A549 (cell line): ENCODE measurements around the gene GNAS-AS1. TPM values are rescaled to one million over a fixed set of nuclear protein-coding genes. Genes with fewer than 3 reads are reported as not detected.
"Not testable (repeated sequence)": the region's sequence is repeated elsewhere in the genome, so short reads cannot be mapped to it uniquely, and the experiment has no call there.

ENCODE experiments used
- ATAC-seq, 2 experiments: fragments of 200-7000 bp in 1 of 2; fragments of >200 bp in 1 of 2; cut with Nextera tagmentation in 1 of 2; cut with Tn5 transposase in 1 of 2; 3 replicates each; pipeline versions ENCODE4 v1.8.0 to v1.9.1; 2018 to 2020; ENCODE audit warnings: mild to moderate bottlenecking in 1 of 2, moderate library complexity in 1 of 2
- CTCF ChIA-PET: fragments of 300-600 bp; sonication (Branson Sonifier 250); formaldehyde crosslinking; extraction: SDS; loops from one replicate; lab custom pipeline; 2021; ENCODE audit warnings: antibody characterized with exemption, inconsistent platforms; lab: Yijun Ruan, JAX
- POLR2A ChIA-PET: fragments of 350-600 bp; formaldehyde crosslinking; extraction: SDS; loops from one replicate; lab custom pipeline; 2021; ENCODE audit warnings: antibody characterized with exemption, inconsistent platforms; lab: Yijun Ruan, JAX
- DNase-seq, 2 experiments: peaks; one replicate each; pipeline versions ENCODE4 v3.0.0 to v3.0.0-alpha.2; 2011 to 2016; ENCODE audit warnings: low read depth in 1 of 2, low spot score in 1 of 2
- FAIRE-seq: peaks from 2 replicates; lab custom pipeline; 2011; peaks lifted over from hg19 to GRCh38; lab: Jason Lieb, UNC
- H3K27ac ChIP-seq, 2 experiments: fragments of >200 bp; sonication (Bioruptor Twin); formaldehyde crosslinking; 3 replicates each; pipeline ENCODE4 v1.5.1; 2016 to 2017
- H3K4me1 ChIP-seq: fragments of >200 bp; sonication (Bioruptor Twin); formaldehyde crosslinking; 3 replicates; pipeline ENCODE4 v1.6.1; 2016
- H3K4me2 ChIP-seq: fragments of >200 bp; sonication (Bioruptor Twin); formaldehyde crosslinking; 3 replicates; pipeline ENCODE4 v1.6.1; 2016
- H3K4me3 ChIP-seq: fragments of >200 bp; sonication (Bioruptor Twin); formaldehyde crosslinking; 3 replicates; pipeline ENCODE4 v1.5.1; 2016
- H3K9me3 ChIP-seq: fragments of >200 bp; sonication (Bioruptor Twin); formaldehyde crosslinking; 3 replicates; pipeline ENCODE4 v1.6.1; 2016
- EHF ChIP-seq: fragments of 250-450 bp; sonication (Bioruptor Pico); IDR thresholded peaks from 2 replicates; pipeline ENCODE4 v1.5.0; 2020; ENCODE audit warnings: mild to moderate bottlenecking
- EHMT2 ChIP-seq: fragments of 200-600 bp; sonication (generic); IDR thresholded peaks from 2 replicates; pipeline ENCODE4 v1.6.1; 2016; ENCODE audit warnings: antibody characterized with exemption, low read depth, mild to moderate bottlenecking, moderate library complexity
- FOXS1 ChIP-seq: fragments of 250-450 bp; sonication (Bioruptor Pico); IDR thresholded peaks from 2 replicates; pipeline ENCODE4 v1.5.0; 2020; ENCODE audit warnings: mild to moderate bottlenecking, moderate library complexity
- HDAC2 ChIP-seq: fragments of 200-600 bp; sonication (generic); IDR thresholded peaks from 2 replicates; pipeline ENCODE4 v1.6.1; 2016
- KDM5A ChIP-seq: fragments of 200-600 bp; sonication (generic); IDR thresholded peaks from 2 replicates; pipeline ENCODE4 v1.6.1; 2016; ENCODE audit warnings: antibody characterized with exemption, mild to moderate bottlenecking
- MAFK ChIP-seq: fragments of 450-650 bp; IDR thresholded peaks from 2 replicates; pipeline ENCODE4 v1.6.1; 2014; ENCODE audit not compliant: partially characterized antibody
- NR3C1 ChIP-seq: fragments of >200 bp; sonication (Bioruptor Twin); formaldehyde crosslinking; IDR thresholded peaks from 3 replicates; pipeline ENCODE4 v1.6.1; 2017
- RNF2 ChIP-seq: fragments of 200-600 bp; sonication (generic); IDR thresholded peaks from 2 replicates; pipeline ENCODE4 v1.6.1; 2016; ENCODE audit warnings: low read depth, mild to moderate bottlenecking, antibody characterized with exemption, moderate library complexity, borderline replicate concordance
- SMC3 ChIP-seq: fragments of >200 bp; sonication (Bioruptor Twin); formaldehyde crosslinking; IDR thresholded peaks from 3 replicates; pipeline ENCODE4 v1.6.1; 2018; ENCODE audit warnings: inconsistent platforms
- TP53 ChIP-seq: fragments of 250-450 bp; sonication (Bioruptor Pico); IDR thresholded peaks from 2 replicates; pipeline ENCODE4 v1.5.0; 2021; ENCODE audit warnings: mild to moderate bottlenecking, moderate library complexity
- WGBS: methylation state at CpG from one replicate; pipeline ENCODE4 v1.1.6; 2017; ENCODE audit errors: missing lambda C conversion rate; 5-methylcytosine and 5-hydroxymethylcytosine counted together
- polyA plus RNA-seq, 4 experiments: library from polyadenylated mRNA; depleted of rRNA in 3 of 4; stranded (reverse); fragments of >200 nt; fragmentation: RNase III in 1 of 4; extraction: RNeasy Plus Mini Kit Qiagen cat#74134 plus additional on column Dnase treatment in 1 of 4; gene quantifications; 2 replicates in 3 of 4; 3 replicates in 1 of 4; pipeline ENCODE4 v1.2.3, GENCODE V29; 2011 to 2017
- TF ChIP-seq, protein P1 (sequence below): fragments of 150-350 bp; IDR thresholded peaks from 2 replicates; pipeline ENCODE4 v1.6.1; 2014; ENCODE audit warnings: low read depth, mild to moderate bottlenecking, low read length

Gene GNAS-AS1
- polyA plus RNA-seq, 2 of the 4 experiments (the other 2 are of a cell fraction), result not detected

DNA sequence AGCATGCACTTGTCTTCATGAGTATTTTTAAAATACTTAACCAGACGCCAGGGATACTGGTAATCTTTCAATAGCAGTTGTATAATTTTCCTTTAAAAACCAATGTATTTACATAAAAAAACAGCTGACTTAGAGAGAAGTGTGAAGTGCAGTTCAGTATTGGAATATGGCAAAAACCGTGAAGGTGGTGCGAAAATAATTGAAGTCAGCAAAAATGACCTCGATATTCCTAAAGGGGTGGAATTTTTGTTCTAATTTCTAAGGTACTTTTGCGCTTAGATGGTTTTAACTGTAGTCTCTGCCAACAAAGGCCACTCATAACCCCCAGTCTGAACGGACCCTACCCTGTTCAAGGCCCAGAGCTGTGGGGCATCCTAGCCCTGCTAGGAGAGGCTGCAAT lies 25.3 kb downstream of the GNAS-AS1 start:
- no peak for ATAC-seq

DNA sequence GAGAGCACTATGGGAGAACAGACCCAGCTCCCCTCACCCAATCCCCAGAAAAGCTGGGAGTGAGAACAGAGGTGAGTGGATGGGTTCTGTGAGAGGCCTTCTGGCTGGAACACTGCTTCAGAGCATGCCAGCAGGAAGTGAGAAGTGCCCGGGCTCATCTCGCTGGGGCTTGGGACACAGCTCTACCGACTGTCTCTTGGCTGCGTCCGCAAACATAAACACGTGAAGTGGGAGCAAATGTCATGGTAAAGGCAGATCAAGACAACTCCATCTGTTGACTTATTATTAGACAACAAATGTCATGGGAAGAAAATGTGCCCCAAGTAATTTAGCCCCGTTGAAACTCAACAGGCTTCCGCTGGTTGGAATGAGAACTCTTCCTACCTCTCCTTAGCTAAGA lies 25.9 kb downstream of the GNAS-AS1 start:
- H3K27ac ChIP-seq, result no peak overlapping the region
- no peak for TF ChIP-seq NR3C1
- no peak for TF ChIP-seq FOXS1 (CRISPR knock-in tag)
- TF ChIP-seq, all 56 proteins: peak for 0
- WGBS, result 56% methylated on average over 8 of the region's 8 CpGs
- ChIA-PET POLR2A (no interaction called here), CTCF (no interaction called here)
- Histone ChIP-seq H3K4me1 (no peaks in the 10 kb centered on the region), H3K9me3 (no peaks in the 10 kb centered on the region), H3K4me3 (no peak overlapping the region), H3K4me2 (no peak overlapping the region)
- ATAC-seq (no peak), FAIRE-seq (no peak), DNase-seq (no peak)

More for the DNA sequence above, 25.3 kb downstream of the GNAS-AS1 start:
- FAIRE-seq, result no peak
- ChIA-PET POLR2A (no interaction called here), CTCF (no interaction called here)
- Histone ChIP-seq H3K27ac (no peak overlapping the region), H3K4me2 (no peak overlapping the region), H3K4me1 (no peaks in the 10 kb centered on the region), H3K9me3 (no peaks in the 10 kb centered on the region), H3K4me3 (no peak overlapping the region)
- TF ChIP-seq EHF, result no peak
- peak; percentile 39 for TF ChIP-seq MAFK
- no peak for TF ChIP-seq EHMT2
- WGBS, result 48% methylated on average over 6 of the region's 6 CpGs
- no peak for DNase-seq

DNA sequence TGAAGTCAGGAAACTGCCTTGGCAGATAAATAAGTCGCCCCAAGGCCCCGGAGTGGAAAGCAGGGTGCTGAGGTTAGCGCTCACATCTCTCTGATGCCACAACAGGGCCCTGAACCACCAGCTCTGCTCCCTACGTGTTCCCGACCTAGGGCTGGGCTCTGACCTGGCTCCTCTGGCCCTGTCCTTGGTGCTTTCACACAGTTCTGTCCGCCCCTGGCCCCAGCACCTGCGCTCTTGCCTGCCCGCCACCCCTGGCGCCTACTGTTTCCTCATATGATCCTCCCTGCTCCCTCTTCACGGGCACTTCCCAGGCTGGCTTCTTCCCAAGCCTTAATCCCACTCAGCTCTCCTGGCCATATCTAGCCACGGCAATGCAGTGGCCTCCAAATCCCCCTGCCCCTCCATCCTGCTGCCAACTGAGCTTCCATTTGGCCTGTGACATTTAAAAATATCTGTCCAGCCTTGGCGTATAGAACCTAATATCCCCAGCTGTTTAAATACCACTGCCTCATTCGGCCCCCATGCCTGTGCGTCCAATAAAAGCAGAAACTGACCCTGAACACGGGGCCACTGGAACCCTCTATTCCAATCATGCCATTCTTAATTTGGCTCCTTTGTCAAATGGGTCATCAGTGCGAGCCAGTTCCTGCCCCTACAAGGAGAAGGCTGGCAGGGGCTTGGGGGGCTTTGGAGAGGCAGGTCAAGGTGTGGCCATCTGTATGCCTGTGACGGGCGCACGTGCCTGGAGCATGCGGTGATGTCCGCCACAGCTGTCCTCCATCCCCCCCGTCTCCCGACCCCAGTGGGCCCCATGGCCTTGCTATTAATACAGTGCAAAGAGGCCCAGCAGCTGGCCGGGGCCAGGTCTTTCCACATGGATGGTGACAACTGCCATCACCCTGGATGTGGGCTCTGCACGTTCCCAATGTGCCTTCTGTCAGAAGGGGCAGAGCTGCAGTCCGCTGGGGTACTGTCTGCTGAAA lies 27.7 kb downstream of the GNAS-AS1 start:
- ATAC-seq (no peak), DNase-seq (no peak), FAIRE-seq (no peak)
- CTCF ChIA-PET, result no interaction called here
- Histone ChIP-seq H3K4me1 (no peaks in the 10 kb centered on the region), H3K9me3 (no peaks in the 10 kb centered on the region), H3K27ac (no peak overlapping the region), H3K4me3 (no peak overlapping the region), H3K4me2 (no peak overlapping the region)
- WGBS, result 53% methylated on average over 16 of the region's 26 CpGs
- POLR2A ChIA-PET, result no interaction called here
- TF ChIP-seq HDAC2 (no peak), SMC3 (no peak), KDM5A (no peak), TP53 (CRISPR knock-in tag) (no peak)
- TF ChIP-seq, protein P1, sequence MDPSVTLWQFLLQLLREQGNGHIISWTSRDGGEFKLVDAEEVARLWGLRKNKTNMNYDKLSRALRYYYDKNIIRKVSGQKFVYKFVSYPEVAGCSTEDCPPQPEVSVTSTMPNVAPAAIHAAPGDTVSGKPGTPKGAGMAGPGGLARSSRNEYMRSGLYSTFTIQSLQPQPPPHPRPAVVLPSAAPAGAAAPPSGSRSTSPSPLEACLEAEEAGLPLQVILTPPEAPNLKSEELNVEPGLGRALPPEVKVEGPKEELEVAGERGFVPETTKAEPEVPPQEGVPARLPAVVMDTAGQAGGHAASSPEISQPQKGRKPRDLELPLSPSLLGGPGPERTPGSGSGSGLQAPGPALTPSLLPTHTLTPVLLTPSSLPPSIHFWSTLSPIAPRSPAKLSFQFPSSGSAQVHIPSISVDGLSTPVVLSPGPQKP, result no peak

DNA sequence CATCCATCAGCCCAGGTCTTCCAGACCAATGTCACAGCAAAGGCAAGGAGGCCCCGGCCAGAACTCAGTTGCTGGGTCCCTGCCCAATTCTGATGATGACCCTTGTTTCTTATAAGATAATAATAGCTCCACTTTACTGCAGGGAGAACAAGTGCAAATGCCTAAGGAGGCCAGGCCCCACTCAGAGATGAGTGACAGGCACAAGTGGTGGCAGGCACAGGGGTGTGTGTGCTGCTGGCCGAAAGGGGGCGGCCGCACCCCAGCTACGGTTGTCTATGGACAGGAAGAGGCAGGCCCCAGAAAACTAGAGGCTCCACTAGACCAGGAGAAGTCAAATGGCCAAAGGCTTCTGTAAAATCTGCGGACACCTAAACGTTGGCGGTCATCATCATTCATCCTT lies 28.6 kb downstream of the GNAS-AS1 start:
- H3K4me3 ChIP-seq, result no peak overlapping the region
- ChIA-PET CTCF (no interaction called here), POLR2A (no interaction called here)
- FAIRE-seq (no peak), ATAC-seq (no peak), DNase-seq (no peak)
- WGBS, result 80% methylated on average over 8 of the region's 8 CpGs
- TF ChIP-seq RNF2, result no peak
- H3K4me1 ChIP-seq, result no peaks in the 10 kb centered on the region
- no peak overlapping the region for H3K4me2 ChIP-seq
- no peaks in the 10 kb centered on the region for H3K9me3 ChIP-seq
- H3K27ac ChIP-seq, result no peak overlapping the region

DNA sequence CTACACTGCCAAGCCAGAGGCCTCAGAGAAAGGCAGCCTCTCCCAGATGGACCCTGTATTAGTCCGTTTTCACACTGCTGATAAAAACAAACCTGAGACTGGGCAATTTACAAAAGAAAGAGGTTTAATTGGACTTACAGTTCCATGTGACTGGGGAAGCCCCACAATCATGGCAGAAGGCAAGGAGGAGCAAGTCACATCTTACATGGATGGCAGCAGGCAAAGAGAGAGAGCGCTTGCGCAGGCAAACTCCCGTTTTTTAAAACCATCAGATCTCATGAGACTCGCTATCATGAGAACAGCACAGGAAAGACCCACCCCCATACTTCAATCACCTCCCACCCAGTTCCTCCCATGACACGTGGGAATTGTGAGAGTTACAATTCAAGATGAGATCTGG lies 30.2 kb downstream of the GNAS-AS1 start:
- CTCF ChIA-PET, result interaction anchor here (1.1 to 1.5 kb wide), 2 partner anchors 14 to 19 kb away, joined by 4 to 8 read pairs; no protein-coding TSS in a partner anchor
- POLR2A ChIA-PET, result not testable (repeated sequence)

More for the DNA sequence above, 30.2 kb downstream of the GNAS-AS1 start:
- H3K9me3 ChIP-seq, DNase-seq, H3K27ac ChIP-seq, H3K4me3 ChIP-seq, H3K4me2 ChIP-seq, H3K4me1 ChIP-seq, ATAC-seq, FAIRE-seq: not testable (repeated sequence)
- WGBS, result 46% methylated on average over 6 of the region's 6 CpGs
